RWPE2 (cell line): ENCODE measurements around the gene KIRREL3.

Experiments
- ATAC-seq: fragments of 200-7000 bp; cut with Tn5 transposase; 3 replicates; pipeline ENCODE4 v1.9.1; 2021; ENCODE audit warnings: low read depth
- DNase-seq: peaks from one replicate; pipeline ENCODE4 v3.0.0-alpha.2; 2020; ENCODE audit warnings: low spot score
- H3K27ac ChIP-seq: fragments of 450-650 bp; 2 replicates; pipeline ENCODE4 v1.5.1; 2017; ENCODE audit warnings: mild to moderate bottlenecking; ENCODE audit not compliant: poor library complexity, severe bottlenecking
- H3K27me3 ChIP-seq: fragments of 250-450 bp; sonication (Bioruptor Pico); 2 replicates; pipeline ENCODE4 v1.5.1; 2021; ENCODE audit warnings: mild to moderate bottlenecking, moderate library complexity; ENCODE audit not compliant: insufficient read depth, poor library complexity, severe bottlenecking
- H3K36me3 ChIP-seq: fragments of 250-450 bp; sonication (Bioruptor Pico); 2 replicates; pipeline ENCODE4 v1.5.1; 2020; ENCODE audit warnings: low read depth, mild to moderate bottlenecking, moderate library complexity
- H3K4me1 ChIP-seq: fragments of 250-450 bp; sonication (Bioruptor Pico); 2 replicates; pipeline ENCODE4 v1.5.1; 2021; ENCODE audit warnings: mild to moderate bottlenecking, moderate library complexity; ENCODE audit not compliant: insufficient read depth, poor library complexity, severe bottlenecking
- H3K4me3 ChIP-seq: fragments of 250-450 bp; sonication (Bioruptor Pico); 2 replicates; pipeline ENCODE4 v1.5.1; 2021; ENCODE audit warnings: mild to moderate bottlenecking, moderate library complexity; ENCODE audit not compliant: severe bottlenecking
- H3K9me3 ChIP-seq: fragments of 250-450 bp; sonication (Bioruptor Pico); 2 replicates; pipeline ENCODE4 v1.5.1; 2021; ENCODE audit warnings: mild to moderate bottlenecking, moderate library complexity; ENCODE audit not compliant: severe bottlenecking
- TF ChIP-seq, protein P1 (sequence below): fragments of 450-650 bp; IDR thresholded peaks from one replicate; pipeline ENCODE4 v1.5.1; 2017; ENCODE audit warnings: mild to moderate bottlenecking, moderate library complexity; ENCODE audit not compliant: poor library complexity, severe bottlenecking

The KIRREL3 gene

DNA sequence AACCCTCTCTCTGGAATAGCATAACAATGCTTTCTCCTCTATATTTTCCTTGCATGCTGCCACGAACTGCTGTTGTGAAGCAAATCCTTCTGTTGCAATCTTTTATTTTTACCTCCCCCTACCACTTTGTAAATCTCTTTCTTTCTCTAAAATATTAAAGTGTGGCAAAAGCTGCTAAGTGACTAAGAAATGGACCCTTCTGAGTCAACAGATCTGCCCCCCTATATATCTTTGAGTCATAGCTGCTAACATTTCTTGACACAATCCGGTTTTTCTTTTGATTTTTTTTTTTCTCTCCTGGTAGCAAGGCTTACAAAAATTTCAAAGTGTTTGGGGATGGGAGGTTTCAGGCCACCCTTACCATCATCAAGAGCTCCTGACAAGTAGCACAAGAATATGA, 39.0 kb upstream of the KIRREL3 start:
- Histone ChIP-seq H3K4me3 (no peak overlapping the region), H3K27ac (no peak overlapping the region), H3K36me3 (no peaks in the 10 kb centered on the region), H3K4me1 (no peaks in the 10 kb centered on the region), H3K27me3 (peaks cover 3% of the 10 kb centered on the region), H3K9me3 (no peaks in the 10 kb centered on the region)
- DNase-seq, result no peak
- TF ChIP-seq, protein P1, sequence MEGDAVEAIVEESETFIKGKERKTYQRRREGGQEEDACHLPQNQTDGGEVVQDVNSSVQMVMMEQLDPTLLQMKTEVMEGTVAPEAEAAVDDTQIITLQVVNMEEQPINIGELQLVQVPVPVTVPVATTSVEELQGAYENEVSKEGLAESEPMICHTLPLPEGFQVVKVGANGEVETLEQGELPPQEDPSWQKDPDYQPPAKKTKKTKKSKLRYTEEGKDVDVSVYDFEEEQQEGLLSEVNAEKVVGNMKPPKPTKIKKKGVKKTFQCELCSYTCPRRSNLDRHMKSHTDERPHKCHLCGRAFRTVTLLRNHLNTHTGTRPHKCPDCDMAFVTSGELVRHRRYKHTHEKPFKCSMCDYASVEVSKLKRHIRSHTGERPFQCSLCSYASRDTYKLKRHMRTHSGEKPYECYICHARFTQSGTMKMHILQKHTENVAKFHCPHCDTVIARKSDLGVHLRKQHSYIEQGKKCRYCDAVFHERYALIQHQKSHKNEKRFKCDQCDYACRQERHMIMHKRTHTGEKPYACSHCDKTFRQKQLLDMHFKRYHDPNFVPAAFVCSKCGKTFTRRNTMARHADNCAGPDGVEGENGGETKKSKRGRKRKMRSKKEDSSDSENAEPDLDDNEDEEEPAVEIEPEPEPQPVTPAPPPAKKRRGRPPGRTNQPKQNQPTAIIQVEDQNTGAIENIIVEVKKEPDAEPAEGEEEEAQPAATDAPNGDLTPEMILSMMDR, result no peak
- no peak for ATAC-seq

DNA sequence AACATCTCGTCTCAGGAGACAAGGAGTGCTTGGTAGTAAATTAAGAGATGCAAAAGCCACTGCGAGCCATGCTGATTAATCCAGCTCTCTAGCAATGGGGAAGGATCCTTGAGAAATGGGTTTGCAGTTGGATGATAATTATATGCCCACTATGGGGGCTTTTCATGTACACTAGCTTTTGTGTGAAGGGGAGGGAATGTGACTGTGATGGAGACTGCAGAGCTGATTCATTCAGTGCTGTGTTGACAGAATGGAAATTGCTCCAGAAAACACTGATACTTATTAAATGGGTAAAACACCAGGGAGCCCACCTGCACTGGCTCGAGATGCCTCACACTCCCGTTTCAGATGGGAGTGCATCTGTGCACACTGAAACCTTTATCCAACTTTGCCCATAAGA, 37.0 kb upstream of the KIRREL3 start:
- Histone ChIP-seq H3K27me3 (peaks cover 3% of the 10 kb centered on the region), H3K9me3 (no peaks in the 10 kb centered on the region), H3K4me3 (no peak overlapping the region), H3K4me1 (no peaks in the 10 kb centered on the region), H3K27ac (no peak overlapping the region), H3K36me3 (no peaks in the 10 kb centered on the region)
- ATAC-seq (no peak), DNase-seq (no peak)
- TF ChIP-seq, protein P1, result no peak

DNA sequence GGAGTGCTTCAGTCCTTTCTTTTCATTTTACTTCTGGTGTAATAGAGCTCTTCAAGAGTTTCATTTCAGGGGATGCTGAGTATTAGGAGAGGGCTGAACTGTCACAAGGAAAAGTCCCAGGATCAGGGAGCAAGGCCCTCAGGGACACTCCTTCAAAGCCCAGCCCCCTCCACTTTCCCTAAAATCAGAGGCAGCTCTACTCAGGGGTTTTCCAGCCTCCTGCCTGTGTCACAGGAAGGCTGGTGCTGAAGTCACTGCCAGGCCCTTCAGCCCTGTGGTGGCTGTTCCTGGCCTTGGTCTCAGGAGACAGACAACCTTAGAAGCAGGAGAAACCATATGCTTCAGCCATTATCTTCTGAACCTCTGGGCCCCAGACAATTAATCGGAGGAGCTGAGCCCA, 36.4 kb upstream of the KIRREL3 start:
- DNase-seq (no peak), ATAC-seq (no peak)
- no peaks in the 10 kb centered on the region for H3K9me3 ChIP-seq
- H3K4me3 ChIP-seq, result no peak overlapping the region
- TF ChIP-seq, protein P1, result no peak
- H3K4me1 ChIP-seq, result no peaks in the 10 kb centered on the region
- no peak overlapping the region for H3K27ac ChIP-seq
- peaks cover 3% of the 10 kb centered on the region for H3K27me3 ChIP-seq
- no peaks in the 10 kb centered on the region for H3K36me3 ChIP-seq

DNA sequence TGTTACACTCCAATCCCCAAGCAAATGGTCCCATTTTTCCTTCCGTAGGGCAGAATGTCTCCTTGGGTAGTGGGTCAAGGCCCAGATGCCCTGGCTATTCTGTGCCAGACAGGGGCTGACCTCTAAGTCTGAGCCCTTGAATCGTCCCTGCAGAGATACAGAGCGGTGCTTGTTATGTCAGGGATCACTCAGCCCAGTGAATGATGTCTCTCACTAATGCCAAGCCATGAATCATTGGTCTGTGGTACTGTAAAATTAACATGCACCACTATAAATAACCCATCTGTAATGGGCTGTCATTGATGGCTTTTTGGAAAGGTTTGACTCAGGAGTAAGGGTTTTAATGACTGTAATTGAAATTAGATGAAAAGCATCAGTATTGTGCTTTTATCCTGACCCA, 35.3 kb upstream of the KIRREL3 start:
- H3K27ac ChIP-seq, result no peak overlapping the region
- DNase-seq, result no peak
- H3K4me1 ChIP-seq, result no peaks in the 10 kb centered on the region
- TF ChIP-seq, protein P1, result no peak
- no peaks in the 10 kb centered on the region for H3K36me3 ChIP-seq
- no peaks in the 10 kb centered on the region for H3K9me3 ChIP-seq
- H3K4me3 ChIP-seq, result no peak overlapping the region
- no peak for ATAC-seq
- no peaks in the 10 kb centered on the region for H3K27me3 ChIP-seq

DNA sequence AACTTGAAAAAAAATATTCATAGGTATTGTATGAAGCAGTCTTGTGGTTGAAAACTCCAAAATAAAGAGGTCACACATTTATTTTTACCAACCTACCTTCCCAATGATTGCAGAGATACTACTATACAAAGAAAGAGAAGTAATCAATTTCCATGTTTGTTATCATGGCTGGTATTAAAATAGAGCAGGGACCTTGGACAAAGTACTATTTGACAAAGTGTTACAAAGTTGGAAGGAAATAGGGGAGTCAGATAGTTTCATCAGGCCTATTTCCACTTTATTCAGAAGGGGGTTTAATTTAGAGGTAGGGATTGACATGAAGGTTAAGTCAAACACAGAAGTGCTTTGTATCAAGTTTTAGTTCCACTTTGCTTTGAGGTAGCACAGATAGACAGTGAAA, 34.4 kb upstream of the KIRREL3 start:
- Histone ChIP-seq H3K9me3 (no peaks in the 10 kb centered on the region), H3K4me1 (no peaks in the 10 kb centered on the region), H3K27ac (no peak overlapping the region), H3K36me3 (no peaks in the 10 kb centered on the region), H3K4me3 (no peak overlapping the region), H3K27me3 (no peaks in the 10 kb centered on the region)
- DNase-seq, result no peak
- TF ChIP-seq, protein P1, result no peak
- ATAC-seq, result no peak
